Chondrocyte (in vitro differentiated cells): ENCODE measurements around the gene NOS3. TPM values are rescaled to one million over a fixed set of nuclear protein-coding genes. Genes with fewer than 3 reads are reported as not detected.

Source experiments
- DNase-seq: peaks from one replicate; pipeline ENCODE4 v3.0.0; 2021; ENCODE audit warnings: mixed read lengths, low spot score
- H3K27ac Mint-ChIP-seq: one replicate; pipeline ENCODE4 v1.8.0; 2021; ENCODE audit warnings: mild to moderate bottlenecking, moderate library complexity, mixed read lengths; ENCODE audit not compliant: unreplicated experiment
- H3K27me3 Mint-ChIP-seq: 2 replicates; pipeline ENCODE4 v1.8.0; 2021; ENCODE audit warnings: low read depth, mixed read lengths
- H3K36me3 Mint-ChIP-seq: 2 replicates; pipeline ENCODE4 v1.8.0; 2021; ENCODE audit warnings: low read depth, mixed read lengths
- H3K4me1 Mint-ChIP-seq: 2 replicates; pipeline ENCODE4 v1.8.0; 2021; ENCODE audit warnings: low read depth, mild to moderate bottlenecking, mixed read lengths
- H3K4me3 Mint-ChIP-seq: one replicate; pipeline ENCODE4 v1.8.0; 2021; ENCODE audit warnings: mild to moderate bottlenecking, moderate library complexity, mixed read lengths; ENCODE audit not compliant: unreplicated experiment
- H3K9me3 Mint-ChIP-seq: 2 replicates; pipeline ENCODE4 v1.8.0; 2021; ENCODE audit warnings: low read depth, mixed read lengths
- total RNA-seq: library from RNA; stranded (reverse); gene quantifications from 3 replicates; pipeline ENCODE4 v1.2.1, GENCODE V29; 2021
- TF ChIP-seq, protein P1 (sequence below): fragments of 200-600 bp; sonication (generic); IDR thresholded peaks from 2 replicates; pipeline ENCODE4 v1.5.0; 2021; ENCODE audit warnings: antibody characterized with exemption, mild to moderate bottlenecking, moderate library complexity

The NOS3 gene
- total RNA-seq, 1 donor from 2014 or later = not detected

DNA sequence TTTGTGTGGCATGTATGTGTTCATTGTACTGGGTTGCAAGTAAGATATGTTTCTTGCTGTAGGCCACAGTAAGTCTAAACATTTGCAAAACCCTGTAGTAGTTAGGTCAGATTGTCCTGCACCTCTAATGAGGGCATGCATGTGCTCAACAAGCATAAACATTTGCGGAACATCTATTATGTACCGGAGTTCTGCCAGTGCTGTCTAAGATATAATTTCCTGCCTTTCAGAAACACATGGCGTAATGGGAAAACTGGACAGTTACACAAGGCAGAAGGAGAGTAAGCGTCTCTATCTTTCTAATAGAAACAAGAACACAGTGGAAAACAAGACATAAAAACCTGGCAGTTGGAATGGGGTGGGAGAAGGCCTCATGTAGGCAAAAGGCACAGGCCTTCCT is 40.2 kb downstream of the NOS3 start:
- no peak overlapping the region for H3K4me3 Mint-ChIP-seq
- no peaks in the 10 kb centered on the region for H3K9me3 Mint-ChIP-seq
- TF ChIP-seq, protein P1, sequence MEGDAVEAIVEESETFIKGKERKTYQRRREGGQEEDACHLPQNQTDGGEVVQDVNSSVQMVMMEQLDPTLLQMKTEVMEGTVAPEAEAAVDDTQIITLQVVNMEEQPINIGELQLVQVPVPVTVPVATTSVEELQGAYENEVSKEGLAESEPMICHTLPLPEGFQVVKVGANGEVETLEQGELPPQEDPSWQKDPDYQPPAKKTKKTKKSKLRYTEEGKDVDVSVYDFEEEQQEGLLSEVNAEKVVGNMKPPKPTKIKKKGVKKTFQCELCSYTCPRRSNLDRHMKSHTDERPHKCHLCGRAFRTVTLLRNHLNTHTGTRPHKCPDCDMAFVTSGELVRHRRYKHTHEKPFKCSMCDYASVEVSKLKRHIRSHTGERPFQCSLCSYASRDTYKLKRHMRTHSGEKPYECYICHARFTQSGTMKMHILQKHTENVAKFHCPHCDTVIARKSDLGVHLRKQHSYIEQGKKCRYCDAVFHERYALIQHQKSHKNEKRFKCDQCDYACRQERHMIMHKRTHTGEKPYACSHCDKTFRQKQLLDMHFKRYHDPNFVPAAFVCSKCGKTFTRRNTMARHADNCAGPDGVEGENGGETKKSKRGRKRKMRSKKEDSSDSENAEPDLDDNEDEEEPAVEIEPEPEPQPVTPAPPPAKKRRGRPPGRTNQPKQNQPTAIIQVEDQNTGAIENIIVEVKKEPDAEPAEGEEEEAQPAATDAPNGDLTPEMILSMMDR = no peak
- H3K27ac Mint-ChIP-seq = no peak overlapping the region
- H3K36me3 Mint-ChIP-seq = peaks cover 5% of the 10 kb centered on the region
- no peaks in the 10 kb centered on the region for H3K27me3 Mint-ChIP-seq
- no peak for DNase-seq
- H3K4me1 Mint-ChIP-seq = peaks cover 21% of the 10 kb centered on the region

DNA sequence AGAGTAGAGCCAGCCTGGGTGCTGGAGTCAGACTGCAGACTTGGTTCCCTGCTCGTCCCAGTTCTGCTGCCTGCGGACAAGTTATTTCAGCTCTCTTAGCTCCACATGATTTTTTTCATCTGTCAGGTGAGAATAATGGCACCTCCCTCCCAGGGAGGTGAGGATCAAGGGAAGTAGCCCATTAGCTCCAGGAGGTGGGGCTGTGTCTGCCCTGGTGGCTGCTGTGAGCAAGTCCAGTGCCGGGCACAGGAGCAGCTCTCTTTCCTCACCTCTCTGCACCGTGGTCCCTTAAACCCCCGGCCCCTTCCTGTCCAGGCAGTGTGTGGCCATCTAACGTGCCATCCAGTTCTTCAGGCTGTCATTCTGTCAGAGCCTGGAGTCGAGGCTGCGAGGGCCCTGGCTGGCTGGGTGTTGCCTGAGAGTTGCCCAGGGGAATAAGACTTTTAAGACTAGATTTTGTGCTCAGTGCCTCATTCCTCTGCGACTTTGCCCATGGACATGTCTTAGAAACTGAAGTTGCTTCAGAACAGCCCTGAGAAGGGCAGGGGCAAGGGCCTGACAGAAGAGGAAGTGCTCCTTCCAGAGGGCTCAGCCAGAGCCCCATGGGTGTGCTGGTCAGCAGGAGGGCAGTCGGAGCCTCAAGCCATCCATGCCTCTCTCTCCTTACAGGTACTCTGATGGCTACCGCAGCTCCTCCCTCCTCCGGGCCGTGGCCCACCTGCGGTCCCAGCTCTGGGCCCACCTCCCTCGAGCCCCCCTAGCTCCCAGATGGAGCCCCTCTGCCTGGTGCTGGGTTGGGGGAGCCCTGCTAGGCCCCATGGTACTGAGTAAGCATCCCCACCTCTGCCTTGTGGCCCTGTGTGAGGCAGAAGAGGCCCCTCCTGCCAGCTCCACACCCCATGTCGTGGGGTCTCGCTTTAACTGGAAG is 42.4 kb downstream of the NOS3 start:
- Mint-ChIP-seq H3K27ac (no peak overlapping the region), H3K36me3 (peaks cover 5% of the 10 kb centered on the region), H3K4me1 (peaks cover 21% of the 10 kb centered on the region), H3K9me3 (no peaks in the 10 kb centered on the region), H3K27me3 (no peaks in the 10 kb centered on the region), H3K4me3 (no peak overlapping the region)
- no peak for DNase-seq
- TF ChIP-seq, protein P1 = no peak

DNA sequence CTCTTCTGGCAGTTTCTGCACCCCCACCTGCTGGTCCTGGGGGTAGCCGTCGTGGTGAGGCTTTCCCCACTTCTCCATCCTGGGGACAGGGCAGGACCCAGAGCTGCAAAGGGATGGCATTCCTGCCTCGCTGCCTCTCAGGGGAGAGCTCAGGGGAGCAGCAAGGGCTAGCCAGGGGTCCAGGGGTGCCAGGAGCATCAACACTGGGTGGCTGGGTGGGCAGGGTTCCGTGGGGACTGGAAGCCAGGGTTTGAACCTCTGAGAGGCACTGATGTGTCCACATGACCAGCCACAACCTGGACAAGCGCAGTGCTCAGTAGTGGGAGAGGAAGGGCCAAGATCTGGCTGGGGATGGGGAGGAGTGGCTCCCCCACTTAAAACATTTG is 43.0 kb downstream of the NOS3 start:
- TF ChIP-seq, protein P1 = no peak
- no peaks in the 10 kb centered on the region for H3K9me3 Mint-ChIP-seq
- H3K4me1 Mint-ChIP-seq = peaks cover 24% of the 10 kb centered on the region
- peaks cover 3% of the 10 kb centered on the region for H3K36me3 Mint-ChIP-seq
- DNase-seq = no peak
- H3K27me3 Mint-ChIP-seq = no peaks in the 10 kb centered on the region
- H3K4me3 Mint-ChIP-seq = no peak overlapping the region
- no peak overlapping the region for H3K27ac Mint-ChIP-seq

DNA sequence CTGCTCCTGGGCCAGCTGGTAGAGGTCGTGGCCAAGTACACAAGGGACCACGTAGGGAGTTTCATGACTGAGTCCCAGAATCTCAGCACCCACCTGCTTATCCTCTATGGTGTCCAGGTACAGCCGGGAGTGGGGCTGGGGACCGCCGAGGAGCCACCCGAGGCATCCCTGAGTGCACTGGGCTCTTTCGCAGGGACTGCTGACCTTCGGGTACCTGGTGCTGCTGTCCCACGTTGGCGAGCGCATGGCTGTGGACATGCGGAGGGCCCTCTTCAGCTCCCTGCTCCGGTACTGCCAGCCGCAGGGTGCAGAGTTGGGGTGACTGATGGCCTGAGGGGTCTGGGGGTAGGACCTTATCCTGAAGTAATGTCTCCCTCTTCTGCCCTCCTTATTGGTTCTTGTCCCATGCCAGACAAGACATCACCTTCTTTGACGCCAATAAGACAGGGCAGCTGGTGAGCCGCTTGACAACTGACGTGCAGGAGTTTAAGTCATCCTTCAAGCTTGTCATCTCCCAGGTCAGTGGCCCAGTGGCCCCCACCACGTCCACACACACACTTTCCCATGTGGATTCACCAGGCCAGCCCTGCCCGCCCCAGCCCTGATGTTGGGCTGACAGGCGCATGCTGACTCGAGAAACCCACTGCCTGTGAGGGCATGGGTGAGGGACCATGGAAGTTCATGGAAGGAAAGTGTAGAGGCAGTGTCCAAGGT is 43.7 kb downstream of the NOS3 start:
- H3K36me3 Mint-ChIP-seq = peaks cover 3% of the 10 kb centered on the region
- TF ChIP-seq, protein P1 = no peak
- peaks cover 24% of the 10 kb centered on the region for H3K4me1 Mint-ChIP-seq
- no peaks in the 10 kb centered on the region for H3K9me3 Mint-ChIP-seq
- DNase-seq = no peak
- no peak overlapping the region for H3K27ac Mint-ChIP-seq
- H3K4me3 Mint-ChIP-seq = no peak overlapping the region
- H3K27me3 Mint-ChIP-seq = no peaks in the 10 kb centered on the region

DNA sequence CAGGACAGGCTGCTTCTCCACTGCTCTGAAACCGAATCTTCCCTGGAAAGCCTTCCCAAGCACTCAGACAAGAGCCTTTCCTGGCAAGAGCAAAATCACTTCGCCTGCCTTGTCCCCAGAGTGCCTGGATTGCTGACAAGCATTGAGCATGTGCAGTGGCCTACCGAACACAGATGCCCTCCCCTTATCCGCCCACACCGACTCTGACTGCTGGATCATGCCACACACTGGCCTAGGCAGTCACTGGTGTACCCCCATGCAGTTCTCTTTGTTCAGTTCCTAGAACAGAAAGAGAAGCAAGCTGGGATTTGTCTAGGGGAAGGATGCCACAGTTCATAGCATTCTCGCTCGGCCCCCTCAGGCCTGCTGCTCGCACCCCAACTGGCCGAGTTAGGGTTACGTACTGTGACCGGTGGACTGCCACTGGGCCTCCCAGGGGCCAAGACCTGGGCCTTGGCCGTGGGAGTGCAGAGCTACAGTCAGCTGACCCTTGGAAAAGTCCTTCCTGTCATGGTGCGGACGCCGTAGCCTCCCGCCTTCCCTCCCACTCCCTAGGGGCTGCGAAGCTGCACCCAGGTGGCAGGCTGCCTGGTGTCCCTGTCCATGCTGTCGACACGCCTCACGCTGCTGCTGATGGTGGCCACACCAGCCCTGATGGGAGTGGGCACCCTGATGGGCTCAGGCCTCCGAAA is 44.4 kb downstream of the NOS3 start:
- H3K4me1 Mint-ChIP-seq = peaks cover 26% of the 10 kb centered on the region
- no peak overlapping the region for H3K27ac Mint-ChIP-seq
- H3K27me3 Mint-ChIP-seq = no peaks in the 10 kb centered on the region
- peaks cover 3% of the 10 kb centered on the region for H3K36me3 Mint-ChIP-seq
- DNase-seq = no peak
- TF ChIP-seq, protein P1 = no peak
- no peaks in the 10 kb centered on the region for H3K9me3 Mint-ChIP-seq
- no peak overlapping the region for H3K4me3 Mint-ChIP-seq
